H1 (cell line): Measurements from ENCODE around the gene UMPS. TPM values are rescaled to one million over a fixed set of nuclear protein-coding genes. Genes with fewer than 3 reads are reported as not detected.

Source experiments
- BACH1 ChIP-seq: IDR thresholded peaks from 2 replicates; pipeline ENCODE4 v1.6.1; 2012; ENCODE audit warnings: low read length, improper control_type of control experiment
- CEBPB ChIP-seq: IDR thresholded peaks from 2 replicates; pipeline ENCODE4 v1.6.1; 2012; ENCODE audit warnings: low read depth, low read length
- CHD2 ChIP-seq: IDR thresholded peaks from 2 replicates; pipeline ENCODE4 v1.6.1; 2012; ENCODE audit warnings: low read length, improper control_type of control experiment
- CREB1 ChIP-seq: IDR thresholded peaks from 2 replicates; pipeline ENCODE4 v1.6.1; 2012; ENCODE audit warnings: inconsistent platforms
- KDM4A ChIP-seq: IDR thresholded peaks from one replicate; pipeline ENCODE4 v1.7.1; 2012; ENCODE audit warnings: low read depth, mild to moderate bottlenecking, moderate library complexity, low read length, inconsistent platforms; ENCODE audit not compliant: severe bottlenecking
- POU5F1 ChIP-seq: IDR thresholded peaks from 2 replicates; pipeline ENCODE4 v1.6.1; 2011; ENCODE audit warnings: low read depth, mild to moderate bottlenecking, low read length, moderate library complexity
- RFX5 ChIP-seq: IDR thresholded peaks from 2 replicates; pipeline ENCODE4 v1.6.1; 2011; ENCODE audit warnings: low read depth, low read length, improper control_type of control experiment, borderline replicate concordance
- SIX5 ChIP-seq: IDR thresholded peaks from 2 replicates; pipeline ENCODE4 v1.6.1; 2011; ENCODE audit warnings: mild to moderate bottlenecking, low read depth, low read length
- SP1 ChIP-seq: IDR thresholded peaks from 2 replicates; pipeline ENCODE4 v1.6.1; 2011; ENCODE audit warnings: low read depth, low read length
- SP4 ChIP-seq: IDR thresholded peaks from 2 replicates; pipeline ENCODE4 v1.6.1; 2012; ENCODE audit warnings: low read length, inconsistent platforms
- polyA plus RNA-seq, 7 experiments: library from polyadenylated mRNA; depleted of rRNA in 3 of 7; stranded (reverse) in 5 of 7; unstranded in 2 of 7; fragments of >200 nt in 5 of 7; fragments of 200-250 nt in 2 of 7; gene quantifications; 1 replicate in 5 of 7; 2 replicates in 1 of 7; 4 replicates in 1 of 7; pipeline versions ENCODE4 v1.2.1 to v1.2.3, GENCODE V29; 2011 to 2013; ENCODE audit warnings: missing spikeins in 2 of 7, mixed read lengths in 2 of 7
- total RNA-seq: library from RNA; stranded (reverse); fragmentation: NEBNext Ultra II Directional; extraction: Animal tissue kit (Norgen Biotek cat#: 25700); gene quantifications from 2 replicates; pipeline ENCODE4 v1.2.1, GENCODE V29; 2021
- TF ChIP-seq, protein P1 (sequence below): IDR thresholded peaks from 2 replicates; pipeline ENCODE4 v1.6.1; 2012; ENCODE audit warnings: inconsistent platforms

The UMPS gene
- total and polyA plus RNA-seq, 2 of the 8 experiments (the other 6 are each of a cell fraction or from before 2014, with no cell fraction given), result 32.8 to 59.0 TPM

DNA sequence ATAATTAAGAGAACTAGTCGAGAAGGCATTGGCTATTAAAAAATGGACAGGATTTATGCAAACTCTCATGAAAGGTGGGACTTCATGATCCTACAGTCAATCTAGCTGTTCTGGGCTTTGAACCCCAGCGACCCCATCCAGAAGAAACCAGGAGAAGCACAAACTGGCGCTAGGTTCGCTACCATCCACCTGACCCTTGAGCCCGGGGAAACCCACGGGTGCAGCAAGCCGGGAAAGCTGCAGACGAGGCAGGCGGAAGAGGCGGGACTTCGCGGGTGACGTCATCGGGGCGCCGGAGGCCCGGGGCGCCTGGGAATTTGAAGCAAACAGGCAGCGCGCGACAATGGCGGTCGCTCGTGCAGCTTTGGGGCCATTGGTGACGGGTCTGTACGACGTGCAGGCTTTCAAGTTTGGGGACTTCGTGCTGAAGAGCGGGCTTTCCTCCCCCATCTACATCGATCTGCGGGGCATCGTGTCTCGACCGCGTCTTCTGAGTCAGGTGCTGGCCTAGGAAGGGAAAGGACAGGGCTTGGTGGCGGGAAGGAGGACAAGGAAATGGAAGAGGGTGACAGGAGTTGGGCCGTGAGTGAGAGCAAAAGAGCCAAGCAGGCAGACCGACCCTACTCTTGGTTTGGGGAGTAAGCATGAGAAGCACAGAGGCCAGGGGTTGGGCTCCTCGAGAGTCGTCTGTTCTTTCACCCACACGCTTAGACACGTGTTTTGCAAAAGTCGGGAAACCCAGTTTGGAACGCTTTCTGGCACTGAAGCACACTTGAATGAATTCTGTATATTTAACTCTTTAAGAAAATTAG lies at the start of gene UMPS (continued):
- TF ChIP-seq CREB1, result peak; percentile 97
- TF ChIP-seq KDM4A, result peak; percentile 96
- no peak for TF ChIP-seq SIX5
- TF ChIP-seq CHD2, result no peak
- TF ChIP-seq SP1, result peak; percentile 63; the same call in 1 of the 2 replicates
- no peak for TF ChIP-seq BACH1
- no peak for TF ChIP-seq POU5F1
- TF ChIP-seq, protein P1, sequence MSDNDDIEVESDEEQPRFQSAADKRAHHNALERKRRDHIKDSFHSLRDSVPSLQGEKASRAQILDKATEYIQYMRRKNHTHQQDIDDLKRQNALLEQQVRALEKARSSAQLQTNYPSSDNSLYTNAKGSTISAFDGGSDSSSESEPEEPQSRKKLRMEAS, result peak; percentile 70
- no peak for TF ChIP-seq CEBPB
- no peak for TF ChIP-seq SP4
- TF ChIP-seq RFX5, result no peak
- TF ChIP-seq, all 59 proteins: peak for 21
